Fibroblast of lung (primary cell): ENCODE results near the gene GLB1L3. TPM values are rescaled to one million over a fixed set of nuclear protein-coding genes. Genes with fewer than 3 reads are reported as not detected.

Experiments used
- DNase-seq, 2 donors: peaks; one replicate each; pipeline versions ENCODE4 v3.0.0 to v3.0.0-alpha.2; 2010; ENCODE audit warnings: low read depth in 2 of 2
- H2AFZ ChIP-seq: 2 replicates; pipeline ENCODE4 v1.5.1; 2012; ENCODE audit warnings: low read length, control low read depth, inconsistent platforms
- H3K27ac ChIP-seq: 2 replicates; pipeline ENCODE4 v1.5.1; 2011; ENCODE audit warnings: low read length, control low read depth; ENCODE audit not compliant: insufficient read depth
- H3K27me3 ChIP-seq: 2 replicates; pipeline ENCODE4 v1.5.1; 2011; ENCODE audit warnings: mild to moderate bottlenecking, low read length; ENCODE audit not compliant: control insufficient read depth, insufficient read depth
- H3K36me3 ChIP-seq: 2 replicates; pipeline ENCODE4 v1.5.1; 2011; ENCODE audit warnings: low read length; ENCODE audit not compliant: control insufficient read depth, insufficient read depth
- H3K4me1 ChIP-seq: 2 replicates; pipeline ENCODE4 v1.5.1; 2011; ENCODE audit warnings: low read length; ENCODE audit not compliant: control insufficient read depth, insufficient read depth; ENCODE audit errors: extremely low read depth
- H3K4me2 ChIP-seq: 2 replicates; pipeline ENCODE4 v1.5.1; 2011; ENCODE audit warnings: low read length, control low read depth; ENCODE audit not compliant: insufficient read depth; ENCODE audit errors: extremely low read depth
- H3K4me3 ChIP-seq, 4 experiments: fragments of 200-600 bp in 1 of 4; sonication (generic) in 1 of 4; replicated peaks in 1 of 4; 2 replicates each; pipeline ENCODE4 v1.5.1; 2011 to 2016; ENCODE audit warnings: low read length in 4 of 4, low read depth in 3 of 4, mild to moderate bottlenecking in 3 of 4, control low read depth in 2 of 4, inconsistent platforms in 1 of 4, mixed read lengths in 1 of 4; ENCODE audit not compliant: insufficient read depth in 1 of 4; ENCODE audit errors: control extremely low read depth in 1 of 4
- H3K79me2 ChIP-seq: 2 replicates; pipeline ENCODE4 v1.5.1; 2012; ENCODE audit warnings: mild to moderate bottlenecking, low read length, inconsistent platforms; ENCODE audit not compliant: control insufficient read depth, insufficient read depth
- H3K9ac ChIP-seq: 2 replicates; pipeline ENCODE4 v1.5.1; 2011; ENCODE audit warnings: mild to moderate bottlenecking, low read length, control low read depth; ENCODE audit not compliant: insufficient read depth
- H3K9me3 ChIP-seq: 2 replicates; pipeline ENCODE4 v1.5.1; 2012; ENCODE audit warnings: low read depth, low read length; ENCODE audit not compliant: control insufficient read depth, insufficient read depth
- H4K20me1 ChIP-seq: 2 replicates; pipeline ENCODE4 v1.5.1; 2011; ENCODE audit warnings: low read length; ENCODE audit not compliant: control insufficient read depth, insufficient read depth; ENCODE audit errors: extremely low read depth
- EZH2 ChIP-seq: IDR thresholded peaks from 2 replicates; pipeline ENCODE4 v1.5.1; 2012; ENCODE audit warnings: low read length, control low read depth, mild to moderate bottlenecking; ENCODE audit errors: missing control alignments
- polyA plus RNA-seq, 2 donors: library from polyadenylated mRNA; depleted of rRNA in 1 of 2; stranded (reverse) in 1 of 2; unstranded in 1 of 2; fragments of >200 nt; gene quantifications; 2 replicates each; pipeline ENCODE4 v1.2.1, GENCODE V29; 2011 to 2012; ENCODE audit warnings: missing spikeins in 1 of 2
- total RNA-seq: library from RNA; depleted of rRNA; stranded (reverse); fragments of >200 nt; gene quantifications from 2 replicates; pipeline ENCODE4 v1.2.1, GENCODE V29; 2014
- TF ChIP-seq, protein P1 (sequence below), 2 donors: IDR thresholded peaks in 1 of 2; conservative IDR thresholded peaks in 1 of 2; 1 replicate in 1 of 2; 2 replicates in 1 of 2; pipeline ENCODE4 v1.5.1; 2011 to 2012; ENCODE audit warnings: low read length in 2 of 2, control low read depth in 1 of 2, inconsistent platforms in 1 of 2, low read depth in 1 of 2, mild to moderate bottlenecking in 1 of 2

GLB1L3 gene
- total and polyA plus RNA-seq, 2 donors (not counting 1 experiment from before 2014, with no cell fraction given): not detected

DNA sequence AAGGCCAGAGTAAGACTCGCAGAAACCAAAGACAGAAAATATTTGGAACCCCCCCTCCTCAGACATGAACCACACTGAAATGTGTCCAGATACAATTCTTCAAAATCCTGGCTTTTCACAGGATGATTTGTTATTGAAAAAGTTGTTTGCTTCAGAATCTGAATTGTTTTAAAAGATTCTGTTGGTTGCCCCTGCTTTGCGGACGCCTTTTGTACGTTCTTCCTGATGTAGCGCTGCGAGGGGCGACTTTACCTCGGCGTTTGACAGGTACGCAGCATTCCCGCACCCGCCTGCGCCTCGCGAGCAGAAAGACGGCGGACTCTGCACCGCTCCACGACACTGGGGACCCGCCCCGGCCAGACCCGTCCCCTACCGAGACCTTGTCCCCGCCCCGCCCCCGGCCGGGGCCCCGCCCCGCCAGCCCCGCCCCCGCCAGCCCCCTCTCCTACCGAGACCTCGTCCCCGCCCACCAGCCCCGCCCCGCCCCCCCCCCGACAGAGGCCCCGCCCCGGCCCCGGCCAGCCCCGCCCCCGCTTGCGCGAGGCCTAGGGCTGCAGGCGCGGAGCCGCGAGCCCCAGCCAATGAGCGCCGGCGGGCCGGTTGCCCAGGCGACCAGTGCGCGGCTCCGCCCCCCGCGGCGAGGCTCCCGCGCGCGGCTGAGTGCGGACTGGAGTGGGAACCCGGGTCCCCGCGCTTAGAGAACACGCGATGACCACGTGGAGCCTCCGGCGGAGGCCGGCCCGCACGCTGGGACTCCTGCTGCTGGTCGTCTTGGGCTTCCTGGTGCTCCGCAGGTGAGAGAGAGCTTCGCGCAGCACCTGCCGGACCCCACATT lies 55.4 kb downstream of the GLB1L3 start, which contains the start of gene GLB1L2:
Gene GLB1L2, plus strand, starts transcription at position 635 of the 835 bp plus-strand sequence. Its CDS starts 74 bp downstream, at position 709.
- H3K79me2 ChIP-seq: no peaks in the 10 kb centered on the region
- no peaks in the 10 kb centered on the region for H4K20me1 ChIP-seq
- no peak within 1 kb of the TSS for H3K4me2 ChIP-seq
- no peak within 1 kb of the TSS for H3K27ac ChIP-seq
- no peaks in the 10 kb centered on the region for H3K9me3 ChIP-seq
- H2AFZ ChIP-seq: no peak within 1 kb of the TSS
- no peaks in the 10 kb centered on the region for H3K36me3 ChIP-seq
- peak; percentile 19 for TF ChIP-seq EZH2
- TF ChIP-seq, protein P1, sequence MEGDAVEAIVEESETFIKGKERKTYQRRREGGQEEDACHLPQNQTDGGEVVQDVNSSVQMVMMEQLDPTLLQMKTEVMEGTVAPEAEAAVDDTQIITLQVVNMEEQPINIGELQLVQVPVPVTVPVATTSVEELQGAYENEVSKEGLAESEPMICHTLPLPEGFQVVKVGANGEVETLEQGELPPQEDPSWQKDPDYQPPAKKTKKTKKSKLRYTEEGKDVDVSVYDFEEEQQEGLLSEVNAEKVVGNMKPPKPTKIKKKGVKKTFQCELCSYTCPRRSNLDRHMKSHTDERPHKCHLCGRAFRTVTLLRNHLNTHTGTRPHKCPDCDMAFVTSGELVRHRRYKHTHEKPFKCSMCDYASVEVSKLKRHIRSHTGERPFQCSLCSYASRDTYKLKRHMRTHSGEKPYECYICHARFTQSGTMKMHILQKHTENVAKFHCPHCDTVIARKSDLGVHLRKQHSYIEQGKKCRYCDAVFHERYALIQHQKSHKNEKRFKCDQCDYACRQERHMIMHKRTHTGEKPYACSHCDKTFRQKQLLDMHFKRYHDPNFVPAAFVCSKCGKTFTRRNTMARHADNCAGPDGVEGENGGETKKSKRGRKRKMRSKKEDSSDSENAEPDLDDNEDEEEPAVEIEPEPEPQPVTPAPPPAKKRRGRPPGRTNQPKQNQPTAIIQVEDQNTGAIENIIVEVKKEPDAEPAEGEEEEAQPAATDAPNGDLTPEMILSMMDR (conservative IDR thresholded peaks at IDR 0.05 in 1 of 2, IDR thresholded peaks at IDR 0.05 in 1 of 2; ENCODE audit: low read depth in 1 of 2, low read length in 2 of 2): no peak
- H3K4me3 ChIP-seq: peak within 1 kb of the TSS in 2 of 4 experiments; percentile 27 to 47
- H3K4me1 ChIP-seq: no peaks in the 10 kb centered on the region
- H3K9ac ChIP-seq: no peak within 1 kb of the TSS
- DNase-seq: peak; percentile 10 to 25
- H3K27me3 ChIP-seq: peaks cover 4% of the 10 kb centered on the region

DNA sequence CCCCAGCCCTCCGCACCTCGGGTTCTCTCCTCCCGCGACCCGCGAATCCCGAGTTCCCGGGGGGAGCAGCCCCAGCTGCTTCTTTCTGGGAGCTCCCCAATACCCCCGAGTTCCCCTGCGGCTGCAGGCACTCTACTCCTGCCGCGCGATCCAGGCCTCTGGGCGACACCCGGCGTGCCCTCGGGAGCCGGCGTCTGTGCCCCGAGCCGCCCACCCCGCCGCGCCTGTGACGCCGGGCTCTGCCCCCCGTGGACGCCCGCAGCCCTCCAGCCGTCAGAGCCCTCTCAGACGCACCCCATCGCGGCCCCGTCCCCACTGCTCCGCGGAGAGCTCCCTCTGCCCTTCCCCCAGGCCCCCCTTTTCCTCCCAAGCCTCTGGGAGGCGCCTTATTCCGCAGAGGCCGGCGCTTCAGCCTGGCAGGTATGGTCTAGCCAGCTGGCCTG lies 56.0 kb downstream of the GLB1L3 start:
- Histone ChIP-seq H3K4me2 (no peak overlapping the region), H3K4me3 (peak overlapping the region in 2 of 4 experiments; percentile 27 to 28), H3K9me3 (no peaks in the 10 kb centered on the region), H3K27ac (no peak overlapping the region), H3K79me2 (no peaks in the 10 kb centered on the region), H3K27me3 (peaks cover 4% of the 10 kb centered on the region), H4K20me1 (no peaks in the 10 kb centered on the region), H3K9ac (no peak overlapping the region), H3K4me1 (no peaks in the 10 kb centered on the region), H2AFZ (no peak overlapping the region), H3K36me3 (no peaks in the 10 kb centered on the region)
- no peak for DNase-seq
- TF ChIP-seq, protein P1 (conservative IDR thresholded peaks at IDR 0.05 in 1 of 2, IDR thresholded peaks at IDR 0.05 in 1 of 2; ENCODE audit: low read depth in 1 of 2, low read length in 2 of 2): no peak
- TF ChIP-seq EZH2: peak; percentile 19

DNA sequence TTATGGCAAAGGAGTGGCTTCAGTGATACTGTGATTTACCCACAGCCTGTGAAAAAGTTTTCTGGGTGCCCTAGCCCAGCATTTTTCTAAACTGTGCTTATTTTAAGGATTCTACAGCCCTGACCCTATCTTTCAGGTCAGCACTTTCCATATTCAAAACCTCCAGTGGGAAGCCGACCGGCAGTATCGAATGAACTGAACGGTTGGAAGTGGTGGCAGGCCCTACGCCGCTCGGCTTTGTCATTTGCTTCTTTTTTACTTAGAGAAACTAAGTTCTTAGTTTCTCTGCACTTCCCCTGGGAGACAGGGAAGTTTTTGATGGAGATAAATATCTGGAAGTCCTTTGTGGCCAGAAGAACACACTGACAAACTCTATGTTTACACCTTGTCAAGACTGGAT lies 56.6 kb downstream of the GLB1L3 start:
- no peak for DNase-seq
- Histone ChIP-seq H3K27ac (no peak overlapping the region), H3K4me3 (no peak overlapping the region), H3K27me3 (peaks cover 4% of the 10 kb centered on the region), H3K79me2 (no peaks in the 10 kb centered on the region), H3K9ac (no peak overlapping the region), H3K9me3 (no peaks in the 10 kb centered on the region), H3K4me2 (no peak overlapping the region), H2AFZ (no peak overlapping the region), H3K4me1 (no peaks in the 10 kb centered on the region), H4K20me1 (no peaks in the 10 kb centered on the region), H3K36me3 (no peaks in the 10 kb centered on the region)
- TF ChIP-seq, protein P1 (conservative IDR thresholded peaks at IDR 0.05 in 1 of 2, IDR thresholded peaks at IDR 0.05 in 1 of 2; ENCODE audit: low read depth in 1 of 2, low read length in 2 of 2): no peak
- TF ChIP-seq EZH2: no peak
